Lung (tissue), 12 donors: Measurements from ENCODE around the gene C12orf60. TPM values are rescaled to one million over a fixed set of nuclear protein-coding genes. Genes with fewer than 3 reads are reported as not detected.

Experiments used
- ATAC-seq: fragments of 200-7000 bp; cut with Tn5 transposase; one replicate; pipeline ENCODE4 v1.9.1; 2020; ENCODE audit warnings: moderate number of reproducible peaks; ENCODE audit not compliant: insufficient read depth, low FRiP score
- DNase-seq, 3 donors: peaks; one replicate each; pipeline ENCODE4 v3.0.0-alpha.2; 2013 to 2017
- H3K27ac ChIP-seq, 2 donors: one replicate each; pipeline ENCODE4 v1.5.1; 2013; ENCODE audit warnings: mild to moderate bottlenecking in 2 of 2, moderate library complexity in 2 of 2, control low read depth in 1 of 2, inconsistent platforms in 1 of 2, low read depth in 1 of 2, low read length in 1 of 2
- H3K27me3 ChIP-seq, 3 donors: one replicate each; pipeline ENCODE4 v1.5.1; 2013; ENCODE audit warnings: low read length in 2 of 3; ENCODE audit not compliant: control insufficient read depth in 3 of 3, insufficient read depth in 3 of 3
- H3K36me3 ChIP-seq, 4 donors: one replicate each; pipeline ENCODE4 v1.5.1; 2013; ENCODE audit warnings: low read length in 4 of 4, mild to moderate bottlenecking in 1 of 4, moderate library complexity in 1 of 4; ENCODE audit not compliant: control insufficient read depth in 4 of 4, insufficient read depth in 4 of 4
- H3K4me1 ChIP-seq, 5 donors: one replicate each; pipeline ENCODE4 v1.5.1; 2013; ENCODE audit warnings: low read length in 5 of 5, mild to moderate bottlenecking in 2 of 5, moderate library complexity in 1 of 5; ENCODE audit not compliant: control insufficient read depth in 5 of 5, insufficient read depth in 5 of 5
- H3K4me3 ChIP-seq: one replicate; pipeline ENCODE4 v1.5.1; 2013; ENCODE audit warnings: mild to moderate bottlenecking, control low read depth, moderate library complexity
- H3K9ac ChIP-seq, 2 donors: one replicate each; pipeline ENCODE4 v1.5.1; 2013; ENCODE audit warnings: low read length in 2 of 2, control low read depth in 1 of 2; ENCODE audit not compliant: insufficient read depth in 1 of 2
- H3K9me3 ChIP-seq, 4 donors: one replicate each; pipeline ENCODE4 v1.5.1; 2013; ENCODE audit warnings: low read length in 3 of 4, mild to moderate bottlenecking in 1 of 4, moderate library complexity in 1 of 4; ENCODE audit not compliant: control insufficient read depth in 4 of 4, insufficient read depth in 3 of 4
- CTCF ChIP-seq: IDR thresholded peaks from 2 replicates; pipeline ENCODE4 v1.5.1; 2012; ENCODE audit warnings: mild to moderate bottlenecking; ENCODE audit errors: control extremely low read depth, extremely low read depth
- WGBS, 2 donors: extraction: QIAGEN DNeasy Blood & Tissue Kit; methylation state at CpG; one replicate each; pipeline ENCODE4 v1.1.7; 2013; 5-methylcytosine and 5-hydroxymethylcytosine counted together
- polyA plus RNA-seq, 2 donors: library from polyadenylated mRNA; stranded (reverse); fragments of 200-250 nt; gene quantifications; one replicate each; pipeline ENCODE4 v1.2.1, GENCODE V29; 2013
- total RNA-seq, 2 donors: library from RNA; depleted of rRNA in 1 of 2; stranded (reverse); fragments of >200 nt in 1 of 2; gene quantifications; one replicate each; pipeline ENCODE4 v1.2.1, GENCODE V29; 2014 to 2021
- donor health status: control.
- donor health status: control.
- donor health status: Bipolar disorder and iron deficiency.
- donor health status: healthy.
- donor health status: DM: yes; HTN: yes; CAD: no.

C12orf60 gene
- total and polyA plus RNA-seq, 4 donors, result 0.55 to 2.4 (median 0.79) TPM

- H3K4me1 ChIP-seq, result peaks cover 0 to 3% (median 0%) of the 10 kb centered on the region in 5 donors
- peaks cover 0 to 2% (median 0%) of the 10 kb centered on the region in 3 donors for H3K27me3 ChIP-seq
- no peak overlapping the region for H3K4me3 ChIP-seq
- DNase-seq (no peak), ATAC-seq (no peak)
- no peaks in the 10 kb centered on the region for H3K36me3 ChIP-seq
- TF ChIP-seq CTCF, result no peak
- peaks cover 0 to 2% (median 0%) of the 10 kb centered on the region in 4 donors for H3K9me3 ChIP-seq
- H3K27ac ChIP-seq, result no peak overlapping the region
- no peak overlapping the region for H3K9ac ChIP-seq
Observed at GRCh38 chr12:14828892-14829291, 25.4 kb downstream of the C12orf60 start.

GRCh38 chr12:14833336-14833735 is 29.9 kb downstream of the C12orf60 start:
- Histone ChIP-seq H3K4me1 (peaks cover 0 to 17% (median 0%) of the 10 kb centered on the region in 5 donors), H3K9ac (no peak overlapping the region), H3K4me3 (no peak overlapping the region), H3K27ac (no peak overlapping the region), H3K36me3 (no peaks in the 10 kb centered on the region), H3K9me3 (no peaks in the 10 kb centered on the region), H3K27me3 (peaks cover 0 to 2% (median 0%) of the 10 kb centered on the region in 3 donors)
- WGBS, 2 donors, result 88 to 95% methylated on average over 3 of the region's 3 CpGs
- DNase-seq (no peak), ATAC-seq (no peak)
- no peak for TF ChIP-seq CTCF

DNA sequence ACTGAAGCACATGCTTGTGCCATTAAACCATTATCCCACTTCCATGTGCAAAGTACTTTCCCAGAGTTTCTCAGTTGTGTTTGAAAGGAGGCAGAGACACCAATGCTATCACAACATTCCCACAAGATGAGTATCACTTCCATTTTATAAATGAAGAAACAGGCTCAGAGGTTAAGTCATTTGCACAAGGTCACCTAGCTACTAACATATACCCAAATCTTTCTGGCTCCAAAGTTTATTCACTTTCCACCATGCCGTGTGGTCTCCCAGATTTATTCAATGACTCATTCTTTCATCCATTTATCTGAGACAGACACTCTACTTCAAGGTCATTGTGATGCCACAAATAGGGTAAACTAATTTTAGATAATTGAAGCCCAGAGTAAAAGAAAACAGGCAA is 30.5 kb downstream of the C12orf60 start:
- Histone ChIP-seq H3K36me3 (no peaks in the 10 kb centered on the region), H3K9ac (no peak overlapping the region), H3K27ac (no peak overlapping the region), H3K4me1 (peaks cover 0 to 17% (median 0%) of the 10 kb centered on the region in 5 donors), H3K4me3 (no peak overlapping the region), H3K27me3 (peaks cover 0 to 2% (median 0%) of the 10 kb centered on the region in 3 donors), H3K9me3 (no peaks in the 10 kb centered on the region)
- DNase-seq, result no peak
- WGBS, 2 donors, result 33 to 77% methylated on average over 1 of the region's 1 CpG
- no peak for ATAC-seq
- TF ChIP-seq CTCF, result no peak

GRCh38 chr12:14834509-14834908 is 31.0 kb downstream of the C12orf60 start:
- H3K9me3 ChIP-seq, result no peaks in the 10 kb centered on the region
- ATAC-seq (no peak), DNase-seq (no peak)
- no peak overlapping the region for H3K4me3 ChIP-seq
- no peak for TF ChIP-seq CTCF
- peaks cover 0 to 17% (median 0%) of the 10 kb centered on the region in 5 donors for H3K4me1 ChIP-seq
- H3K27ac ChIP-seq, result no peak overlapping the region
- H3K9ac ChIP-seq, result no peak overlapping the region
- no peaks in the 10 kb centered on the region for H3K36me3 ChIP-seq
- H3K27me3 ChIP-seq, result peaks cover 0 to 2% (median 0%) of the 10 kb centered on the region in 3 donors
